ENCODE data around the gene FGF11. TPM values are rescaled to one million over a fixed set of nuclear protein-coding genes. Genes with fewer than 3 reads are reported as not detected.

Gene FGF11
- total RNA-seq (2014; rRNA removed; shearing (Covaris generic)) (not detected in 2 replicates), polyA plus RNA-seq (2016; fragmentation: Nextera tagmentation; extraction: Ambion mirVana) (0.22 and 0.36 TPM in 2 replicates)

GRCh38 chr17:7439462-7440112 lies at the start of gene FGF11:
FGF11 (plus strand) TSS chr17:7439512; CDS start chr17:7439621, 109 bp downstream.
- Histone ChIP-seq H3K79me2 (ENCODE audit: insufficient read depth) (no peaks in the 10 kb centered on the region), H3K27ac (no peak within 1 kb of the TSS), H3K27me3 (replicated peaks; ENCODE audit: insufficient read depth) (peaks cover 32% of the 10 kb centered on the region; the same call in 1 of the 2 replicates), H3K4me2 (ENCODE audit: unreplicated experiment) (peak within 1 kb of the TSS; percentile 48), H3K9ac (no peak within 1 kb of the TSS), H3K4me1 (ENCODE audit: insufficient read depth) (peaks cover 16% of the 10 kb centered on the region), H3K36me3 (ENCODE audit: low read depth) (no peaks in the 10 kb centered on the region), H3F3A (ENCODE audit: insufficient read depth) (peaks cover 10% of the 10 kb centered on the region), H3K9me3 (ENCODE audit: low read depth) (no peaks in the 10 kb centered on the region), H3K4me3 (peak within 1 kb of the TSS; percentile 46), H2AFZ (no peak within 1 kb of the TSS), H3K9me2 (ENCODE audit: insufficient read depth) (no peaks in the 10 kb centered on the region), H4K20me1 (ENCODE audit: insufficient read depth) (no peaks in the 10 kb centered on the region)
- in situ Hi-C loops (cut with MboI), result no loop called here
- DNase-seq, result peak; percentile 19
- TF ChIP-seq EZH2phosphoT487 (IDR thresholded peaks at IDR 0.05; ENCODE audit: insufficient read depth, low read depth) (0 out of 2 replicates have a peak, but pooled peaks have one; percentile 72), EZH2 (IDR thresholded peaks at IDR 0.05; ENCODE audit: insufficient read depth, poor library complexity, severe bottlenecking) (peak; percentile 86)
- WGBS, 2 experiments (ENCODE audit: low coverage in 1 of 2, low lambda C conversion rate in 2 of 2, missing lambda C conversion rate in 2 of 2), result 3 to 8% methylated on average over 31 to 41 of the region's 50 CpGs

GRCh38 chr17:7389924-7390910 lies 49.1 kb upstream of the FGF11 start:
- 83 to 92% methylated on average over 17 to 19 of the region's 19 CpGs for WGBS, 2 experiments (ENCODE audit: low coverage in 1 of 2, low lambda C conversion rate in 2 of 2, missing lambda C conversion rate in 2 of 2)
- Histone ChIP-seq H3K4me2 (ENCODE audit: unreplicated experiment) (no peak overlapping the region), H3K4me1 (ENCODE audit: insufficient read depth) (peaks cover 3% of the 10 kb centered on the region; the same call in 1 of the 2 replicates), H4K20me1 (ENCODE audit: insufficient read depth) (no peaks in the 10 kb centered on the region), H3K27me3 (replicated peaks; ENCODE audit: insufficient read depth) (no peaks in the 10 kb centered on the region), H3K79me2 (ENCODE audit: insufficient read depth) (peaks cover 22% of the 10 kb centered on the region), H2AFZ (no peak overlapping the region), H3K9ac (no peak overlapping the region), H3K9me2 (ENCODE audit: insufficient read depth) (no peaks in the 10 kb centered on the region), H3F3A (ENCODE audit: insufficient read depth) (no peaks in the 10 kb centered on the region), H3K9me3 (ENCODE audit: low read depth) (no peaks in the 10 kb centered on the region), H3K27ac (no peak overlapping the region), H3K4me3 (no peak overlapping the region), H3K36me3 (ENCODE audit: low read depth) (peaks cover 4% of the 10 kb centered on the region; the same call in 1 of the 2 replicates)
- no peak for DNase-seq
- no peak for TF ChIP-seq EZH2 (IDR thresholded peaks at IDR 0.05; ENCODE audit: insufficient read depth, poor library complexity, severe bottlenecking)
- no peak for TF ChIP-seq EZH2phosphoT487 (IDR thresholded peaks at IDR 0.05; ENCODE audit: insufficient read depth, low read depth)
- in situ Hi-C loops (cut with MboI), result no loop called here

GRCh38 chr17:7391307-7391706 lies 48.0 kb upstream of the FGF11 start:
- peaks cover 22% of the 10 kb centered on the region for H3K79me2 ChIP-seq (ENCODE audit: insufficient read depth)
- H2AFZ ChIP-seq, result no peak overlapping the region
- no peak overlapping the region for H3K4me2 ChIP-seq (ENCODE audit: unreplicated experiment)
- peaks cover 4% of the 10 kb centered on the region; the same call in 1 of the 2 replicates for H3K36me3 ChIP-seq (ENCODE audit: low read depth)
- TF ChIP-seq EZH2 (IDR thresholded peaks at IDR 0.05; ENCODE audit: insufficient read depth, poor library complexity, severe bottlenecking) (no peak), EZH2phosphoT487 (IDR thresholded peaks at IDR 0.05; ENCODE audit: insufficient read depth, low read depth) (no peak)
- H3K27me3 ChIP-seq (replicated peaks; ENCODE audit: insufficient read depth), result no peaks in the 10 kb centered on the region
- 0 out of 2 replicates have a peak, but pooled peaks cover 6% of the 10 kb centered on the region for H3F3A ChIP-seq (ENCODE audit: insufficient read depth)
- no peaks in the 10 kb centered on the region for H4K20me1 ChIP-seq (ENCODE audit: insufficient read depth)
- H3K9me2 ChIP-seq (ENCODE audit: insufficient read depth), result no peaks in the 10 kb centered on the region
- in situ Hi-C loops (cut with MboI), result no loop called here
- 89 to 96% methylated on average over 2 of the region's 2 CpGs for WGBS, 2 experiments (ENCODE audit: low coverage in 1 of 2, low lambda C conversion rate in 2 of 2, missing lambda C conversion rate in 2 of 2)
- H3K4me3 ChIP-seq, result no peak overlapping the region
- DNase-seq, result no peak
- H3K9me3 ChIP-seq (ENCODE audit: low read depth), result no peaks in the 10 kb centered on the region
- H3K9ac ChIP-seq, result no peak overlapping the region
- H3K27ac ChIP-seq, result no peak overlapping the region
- peaks cover 4% of the 10 kb centered on the region; the same call in 1 of the 2 replicates for H3K4me1 ChIP-seq (ENCODE audit: insufficient read depth)
